Urinary bladder (tissue), 4 donors: Measurements from ENCODE around the gene TEAD4. TPM values are rescaled to one million over a fixed set of nuclear protein-coding genes. Genes with fewer than 3 reads are reported as not detected.

Source experiments
- DNase-seq: peaks from one replicate; pipeline ENCODE4 v3.0.0-alpha.2; 2015; ENCODE audit errors: extremely low spot score
- H3K27ac ChIP-seq: one replicate; pipeline ENCODE4 v1.5.1; 2013; ENCODE audit warnings: low read depth, mild to moderate bottlenecking, moderate library complexity
- H3K36me3 ChIP-seq: one replicate; pipeline ENCODE4 v1.6.1; 2013; ENCODE audit warnings: mild to moderate bottlenecking, moderate library complexity; ENCODE audit not compliant: insufficient read depth
- H3K4me1 ChIP-seq: one replicate; pipeline ENCODE4 v1.6.1; 2013; ENCODE audit warnings: mild to moderate bottlenecking, moderate library complexity; ENCODE audit not compliant: insufficient read depth
- H3K4me3 ChIP-seq: one replicate; pipeline ENCODE4 v1.5.1; 2013; ENCODE audit warnings: low read depth, low read length
- WGBS: extraction: QIAGEN DNeasy Blood & Tissue Kit; methylation state at CpG from one replicate; pipeline ENCODE4 v1.1.7; 2013; 5-methylcytosine and 5-hydroxymethylcytosine counted together
- polyA plus RNA-seq: library from polyadenylated mRNA; stranded (reverse); fragments of 200-250 nt; gene quantifications from one replicate; pipeline ENCODE4 v1.2.3, GENCODE V29; 2013
- total RNA-seq: library from RNA; depleted of rRNA; stranded (reverse); fragments of >200 nt; gene quantifications from one replicate; pipeline ENCODE4 v1.2.3, GENCODE V29; 2014
- donor health status: healthy with polysubstance abuse.
- donor health status: healthy.

The TEAD4 gene
- total and polyA plus RNA-seq, 2 donors = 3.7 to 16.3 TPM

GRCh38 chr12:3035815-3036702 lies 76.9 kb downstream of the TEAD4 start:
- no peak for DNase-seq
- 81% methylated on average over 16 of the region's 16 CpGs for WGBS
- H3K4me3 ChIP-seq = no peak overlapping the region
- no peaks in the 10 kb centered on the region for H3K4me1 ChIP-seq
- H3K27ac ChIP-seq = no peak overlapping the region
- no peaks in the 10 kb centered on the region for H3K36me3 ChIP-seq

- H3K27ac ChIP-seq = no peak overlapping the region
- no peaks in the 10 kb centered on the region for H3K4me1 ChIP-seq
- WGBS = 90% methylated on average over 12 of the region's 12 CpGs
- DNase-seq = no peak
- H3K4me3 ChIP-seq = no peak overlapping the region
- no peaks in the 10 kb centered on the region for H3K36me3 ChIP-seq
Measured at GRCh38 chr12:3036901-3037600, 77.9 kb downstream of the TEAD4 start.

DNA sequence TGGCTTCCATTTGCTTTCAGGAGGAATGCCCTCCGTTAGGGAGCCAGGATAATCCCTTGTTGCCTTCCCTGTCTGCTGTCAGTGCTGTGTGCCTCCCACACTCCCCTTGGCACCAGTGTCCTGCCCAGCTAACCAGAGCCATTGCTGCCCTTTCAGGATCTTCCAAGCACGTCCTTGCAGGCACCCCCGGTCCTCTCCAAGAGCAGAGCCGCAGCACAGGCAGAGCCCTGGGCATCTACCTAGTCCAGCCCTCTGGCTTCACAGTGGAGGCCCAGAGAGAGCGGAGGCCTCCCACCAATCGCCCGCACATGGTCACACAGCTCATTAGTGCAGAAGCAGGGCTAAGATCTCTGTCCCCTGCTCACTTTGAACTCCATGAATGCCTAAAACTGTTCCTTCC lies 79.0 kb downstream of the TEAD4 start:
- Histone ChIP-seq H3K4me3 (no peak overlapping the region), H3K27ac (no peak overlapping the region), H3K4me1 (no peaks in the 10 kb centered on the region), H3K36me3 (no peaks in the 10 kb centered on the region)
- no peak for DNase-seq
- WGBS = 93% methylated on average over 7 of the region's 7 CpGs

DNA sequence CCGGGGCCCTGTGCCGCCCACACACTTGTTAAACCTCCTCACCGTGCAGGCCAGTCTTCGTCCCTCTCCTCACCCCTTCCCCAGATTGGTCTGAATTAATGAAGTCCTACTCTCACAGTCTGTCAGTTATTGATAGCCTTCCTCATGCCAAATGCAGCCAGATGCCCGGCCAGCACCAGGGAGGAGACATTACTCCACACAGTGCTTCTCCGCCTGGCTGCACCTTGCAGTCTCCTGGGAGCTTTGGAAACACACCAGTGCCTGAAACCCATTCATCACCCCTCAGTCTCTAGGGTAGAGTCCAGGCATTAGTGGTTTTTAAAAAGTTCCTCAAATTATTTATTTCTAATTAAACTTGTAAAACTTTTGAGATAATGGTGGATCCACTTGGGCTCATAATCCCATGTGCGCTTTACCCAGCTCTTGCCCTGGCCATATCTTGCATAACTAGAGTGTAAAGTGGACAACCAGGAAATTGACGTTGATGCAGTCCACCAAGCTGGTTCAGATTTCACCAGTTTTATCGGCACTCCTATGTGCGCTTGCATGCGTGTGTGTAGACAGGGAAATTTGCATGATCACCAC lies 79.8 kb downstream of the TEAD4 start:
- no peaks in the 10 kb centered on the region for H3K36me3 ChIP-seq
- 93% methylated on average over 11 of the region's 11 CpGs for WGBS
- no peak for DNase-seq
- no peak overlapping the region for H3K4me3 ChIP-seq
- no peaks in the 10 kb centered on the region for H3K4me1 ChIP-seq
- no peak overlapping the region for H3K27ac ChIP-seq

- no peak for DNase-seq
- no peaks in the 10 kb centered on the region for H3K36me3 ChIP-seq
- no peak overlapping the region for H3K4me3 ChIP-seq
- no peak overlapping the region for H3K27ac ChIP-seq
- WGBS = 93% methylated on average over 15 of the region's 15 CpGs
- no peaks in the 10 kb centered on the region for H3K4me1 ChIP-seq
Measured at GRCh38 chr12:3040026-3040656, 80.9 kb downstream of the TEAD4 start.

DNA sequence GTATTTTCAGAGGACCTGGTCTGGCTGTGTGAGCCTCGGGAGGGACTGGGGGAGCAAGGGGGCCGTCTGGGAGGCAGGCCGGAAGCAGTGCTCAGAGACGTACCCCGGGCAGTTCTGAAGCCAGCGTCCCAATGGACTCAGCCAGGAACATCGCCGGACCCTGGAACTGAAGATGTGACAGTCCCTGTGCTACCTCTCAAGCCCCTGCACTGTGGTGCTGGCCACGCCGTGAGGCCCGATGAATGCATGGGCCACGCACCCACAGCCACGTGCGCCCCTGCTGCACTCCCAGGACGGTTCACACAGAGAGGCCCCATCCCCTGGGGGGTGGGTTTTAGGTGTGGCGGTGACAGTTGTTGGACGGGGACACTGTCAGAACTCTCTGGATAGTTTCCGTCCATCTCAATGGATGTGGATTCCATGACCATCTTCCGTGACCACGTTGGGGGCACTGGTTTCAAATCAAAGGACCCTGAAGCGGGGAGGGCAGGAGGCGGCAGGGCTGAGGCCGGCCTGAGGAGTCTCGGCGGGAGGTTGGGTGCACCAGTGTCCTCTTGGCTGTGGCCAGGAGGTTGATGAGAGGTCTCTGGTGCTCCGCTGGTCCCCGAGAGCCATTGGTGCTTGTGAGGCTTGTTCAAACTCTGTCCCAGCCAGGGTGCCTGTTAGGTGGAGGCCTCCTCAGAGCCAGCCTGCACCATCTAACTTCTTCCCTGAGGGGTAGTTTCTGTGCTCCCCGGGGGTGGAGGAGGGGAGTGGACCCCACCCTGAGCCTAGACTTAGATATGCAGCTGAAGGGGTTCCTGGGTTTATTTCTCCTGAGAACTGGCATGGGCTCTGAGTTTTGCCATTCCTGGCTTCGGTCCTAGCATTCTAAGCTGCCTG lies 81.7 kb downstream of the TEAD4 start:
- no peak overlapping the region for H3K27ac ChIP-seq
- no peak for DNase-seq
- no peaks in the 10 kb centered on the region for H3K36me3 ChIP-seq
- WGBS = 91% methylated on average over 29 of the region's 29 CpGs
- H3K4me1 ChIP-seq = no peaks in the 10 kb centered on the region
- H3K4me3 ChIP-seq = no peak overlapping the region

- no peaks in the 10 kb centered on the region for H3K36me3 ChIP-seq
- H3K4me1 ChIP-seq = no peaks in the 10 kb centered on the region
- DNase-seq = no peak
- H3K4me3 ChIP-seq = no peak overlapping the region
- 72% methylated on average over 11 of the region's 11 CpGs for WGBS
- no peak overlapping the region for H3K27ac ChIP-seq
Measured at GRCh38 chr12:3041558-3042164, 82.5 kb downstream of the TEAD4 start.

- Histone ChIP-seq H3K4me1 (no peaks in the 10 kb centered on the region), H3K27ac (no peak overlapping the region), H3K36me3 (no peaks in the 10 kb centered on the region), H3K4me3 (no peak overlapping the region)
- no peak for DNase-seq
- WGBS = 77% methylated on average over 8 of the region's 8 CpGs
Measured at GRCh38 chr12:3042394-3042793, 83.2 kb downstream of the TEAD4 start.

DNA sequence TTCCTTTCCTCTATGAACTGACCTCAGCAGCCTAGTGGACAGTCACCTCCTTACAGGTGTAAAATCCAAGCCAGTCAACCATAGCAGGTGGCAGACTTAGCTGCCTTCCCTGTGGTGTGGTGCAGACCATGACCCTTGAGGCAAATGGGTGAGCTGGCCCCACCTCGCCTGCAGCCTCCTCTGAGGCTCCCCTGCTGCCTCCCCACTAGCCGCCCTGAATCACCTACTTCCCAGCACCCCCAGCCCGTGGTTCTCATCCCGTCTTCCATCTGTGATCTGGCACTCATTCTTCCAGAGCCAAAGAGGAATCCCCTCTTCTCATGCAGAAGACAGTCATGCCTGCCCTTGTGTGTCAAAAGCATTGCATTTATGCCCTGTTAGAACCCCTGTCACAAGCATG lies 83.6 kb downstream of the TEAD4 start:
- no peak overlapping the region for H3K27ac ChIP-seq
- H3K4me1 ChIP-seq = no peaks in the 10 kb centered on the region
- no peaks in the 10 kb centered on the region for H3K36me3 ChIP-seq
- H3K4me3 ChIP-seq = no peak overlapping the region
- WGBS = 88% methylated on average over 4 of the region's 4 CpGs
- DNase-seq = no peak

DNA sequence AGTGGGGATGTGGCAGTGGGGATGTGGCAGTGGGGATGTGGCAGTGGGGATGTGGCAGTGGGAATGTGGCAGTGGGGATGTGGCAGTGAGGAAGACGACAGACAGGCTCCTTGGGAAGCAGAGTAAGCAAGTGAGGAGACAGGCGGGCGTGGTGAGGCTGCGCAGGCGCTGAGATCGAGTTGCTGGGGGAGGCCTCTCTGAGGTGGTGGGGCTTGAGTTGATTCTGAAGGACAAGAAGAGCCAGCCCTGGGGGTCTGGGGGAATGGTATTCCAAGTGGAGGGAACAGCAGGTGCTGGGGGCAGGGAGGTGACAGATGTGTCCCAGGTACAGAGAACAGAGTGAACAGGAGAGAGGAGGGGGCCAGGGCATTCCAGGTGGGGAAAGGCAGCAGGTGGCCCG lies 84.2 kb downstream of the TEAD4 start:
- Histone ChIP-seq H3K4me3 (no peak overlapping the region), H3K27ac (no peak overlapping the region), H3K36me3 (no peaks in the 10 kb centered on the region), H3K4me1 (no peaks in the 10 kb centered on the region)
- 95% methylated on average over 7 of the region's 7 CpGs for WGBS
- no peak for DNase-seq

- 85% methylated on average over 8 of the region's 8 CpGs for WGBS
- Histone ChIP-seq H3K36me3 (no peaks in the 10 kb centered on the region), H3K27ac (no peak overlapping the region), H3K4me3 (no peak overlapping the region), H3K4me1 (no peaks in the 10 kb centered on the region)
- no peak for DNase-seq
Measured at GRCh38 chr12:3044141-3044630, 85.0 kb downstream of the TEAD4 start.

GRCh38 chr12:3045494-3045893 lies 86.3 kb downstream of the TEAD4 start:
- Histone ChIP-seq H3K27ac (no peak overlapping the region), H3K36me3 (no peaks in the 10 kb centered on the region), H3K4me3 (no peak overlapping the region), H3K4me1 (no peaks in the 10 kb centered on the region)
- no peak for DNase-seq
- WGBS = 91% methylated on average over 5 of the region's 5 CpGs
